Measurements from ENCODE around the gene C16orf90. TPM values are rescaled to one million over a fixed set of nuclear protein-coding genes. Genes with fewer than 3 reads are reported as not detected.
A peak's percentile ranks its signal among the peaks of the same experiment; 100 is the strongest.
"Not testable (repeated sequence)": the region's sequence is repeated elsewhere in the genome, so short reads cannot be mapped to it uniquely, and the experiment has no call there.

The C16orf90 gene
- total and polyA plus RNA-seq, 2 donors (not counting 1 experiment from before 2014, with no cell fraction given) = not detected

DNA sequence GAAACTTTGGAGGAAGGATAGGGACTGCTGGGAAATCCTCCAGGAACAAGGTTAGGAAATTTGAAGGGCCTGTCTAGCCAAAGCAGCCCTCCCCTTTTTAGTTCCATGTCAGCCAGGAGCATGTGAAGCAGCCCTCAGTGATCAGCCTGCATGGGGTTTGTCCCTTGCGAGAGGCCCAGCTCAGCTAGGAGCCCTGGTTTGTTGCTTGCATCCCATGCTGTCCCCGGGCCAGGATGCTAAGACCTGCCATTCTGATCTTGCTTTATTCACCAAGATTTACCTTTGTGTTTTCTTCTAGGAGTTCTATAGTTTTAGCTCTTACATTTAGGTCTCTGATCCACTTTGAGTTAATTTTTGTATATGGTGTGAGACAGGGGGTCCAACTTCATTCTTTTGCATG, 33.1 kb upstream of the C16orf90 start:
- Mint-ChIP-seq H3K27me3 (no peaks in the 10 kb centered on the region), H3K27ac (no peak overlapping the region), H3K4me3 (no peak overlapping the region), H3K9me3 (ENCODE audit: insufficient read depth) (no peaks in the 10 kb centered on the region), H3K4me1 (peaks cover 11% of the 10 kb centered on the region)
- Histone ChIP-seq H2AFZ (ENCODE audit: insufficient read depth, low read depth, low read length, poor library complexity, severe bottlenecking) (no peak overlapping the region), H3K4me1 (ENCODE audit: control insufficient read depth in 2 of 2, insufficient read depth in 2 of 2, low read length in 2 of 2) (peaks cover 0 to 5% of the 10 kb centered on the region in 2 donors), H3K4me3 (ENCODE audit: control extremely low read depth in 1 of 5, extremely low read depth in 1 of 5, insufficient read depth in 1 of 5, low read depth in 2 of 5, low read length in 4 of 5) (no peak overlapping the region), H3K79me2 (ENCODE audit: control insufficient read depth, insufficient read depth, low read length) (no peaks in the 10 kb centered on the region), H3K27ac (ENCODE audit: low read length in 2 of 2) (no peak overlapping the region), H3K9ac (ENCODE audit: low read length) (no peak overlapping the region), H3K27me3 (replicated peaks in 1 of 4; ENCODE audit: control extremely low read depth in 1 of 4, control insufficient read depth in 3 of 4, insufficient read depth in 4 of 4, low read length in 3 of 4) (no peaks in the 10 kb centered on the region), H3K9me3 (ENCODE audit: control extremely low read depth in 1 of 3, control insufficient read depth in 2 of 3, insufficient read depth in 1 of 3, low read length in 2 of 3) (no peaks in the 10 kb centered on the region), H3K36me3 (replicated peaks in 1 of 2; ENCODE audit: control extremely low read depth in 1 of 2, control insufficient read depth in 1 of 2, extremely low read depth in 1 of 2, insufficient read depth in 2 of 2, low read length in 1 of 2) (peaks cover 0 to 21% of the 10 kb centered on the region in 2 experiments), H4K20me1 (ENCODE audit: control insufficient read depth, insufficient read depth, low read length, poor library complexity, severe bottlenecking) (no peaks in the 10 kb centered on the region), H3K4me2 (replicated peaks; ENCODE audit: low read depth, low read length, poor library complexity, severe bottlenecking) (no peak overlapping the region)
- ChIA-PET CTCF (interaction anchor here (0.6 to 0.9 kb wide), 2 partner anchors 46 to 122 kb away, joined by 3 read pairs; no protein-coding TSS in a partner anchor), POLR2A (no interaction called here)
- intact Hi-C loops (cut with micrococcal nuclease) = loop anchor here (10.0 kb wide), 2 partner anchors 346 to 1426 kb away; partner anchors contain the start of gene SEC14L5
- TF ChIP-seq EZH2 (IDR thresholded peaks at IDR 0.05; ENCODE audit: borderline replicate concordance, insufficient read depth, low read depth, low read length, poor library complexity, severe bottlenecking) (no peak), CTCF (IDR thresholded peaks at IDR 0.05) (no peak)
- 100% methylated on average over 1 of the region's 2 CpGs for WGBS (ENCODE audit: insufficient coverage)
- no peak for DNase-seq
- ATAC-seq (ENCODE audit: low read depth) = no peak

GRCh38 chr16:3527216-3527829, 32.0 kb upstream of the C16orf90 start:
- H3K27ac Mint-ChIP-seq; H3K27ac ChIP-seq (ENCODE audit: low read length in 2 of 2); H3K27me3 ChIP-seq (replicated peaks in 1 of 4; ENCODE audit: control extremely low read depth in 1 of 4, control insufficient read depth in 3 of 4, insufficient read depth in 4 of 4, low read length in 3 of 4); H3K4me1 ChIP-seq (ENCODE audit: control insufficient read depth in 2 of 2, insufficient read depth in 2 of 2, low read length in 2 of 2); H3K9ac ChIP-seq (ENCODE audit: low read length); H3K9me3 Mint-ChIP-seq (ENCODE audit: insufficient read depth); H4K20me1 ChIP-seq (ENCODE audit: control insufficient read depth, insufficient read depth, low read length, poor library complexity, severe bottlenecking); H3K27me3 Mint-ChIP-seq; H3K4me2 ChIP-seq (replicated peaks; ENCODE audit: low read depth, low read length, poor library complexity, severe bottlenecking); H3K4me3 ChIP-seq (ENCODE audit: control extremely low read depth in 1 of 5, extremely low read depth in 1 of 5, insufficient read depth in 1 of 5, low read depth in 2 of 5, low read length in 4 of 5); ATAC-seq (ENCODE audit: low read depth); H3K79me2 ChIP-seq (ENCODE audit: control insufficient read depth, insufficient read depth, low read length); H3K9me3 ChIP-seq (ENCODE audit: control extremely low read depth in 1 of 3, control insufficient read depth in 2 of 3, insufficient read depth in 1 of 3, low read length in 2 of 3): not testable (repeated sequence)
- peak overlapping the region; percentile 46 for H2AFZ ChIP-seq (ENCODE audit: insufficient read depth, low read depth, low read length, poor library complexity, severe bottlenecking)
- H3K4me1 Mint-ChIP-seq = peaks cover 11% of the 10 kb centered on the region
- ChIA-PET CTCF (interaction anchor here (0.6 to 2.4 kb wide), 13 partner anchors 9 to 325 kb away, joined by 3 to 9 read pairs (median 4); partner anchors contain the start of genes DNASE1 and SLX4), POLR2A (interaction anchor here (0.8 kb wide), 1 partner anchor 68 kb away, joined by 3 read pairs; no protein-coding TSS in a partner anchor)
- WGBS (ENCODE audit: insufficient coverage) = 100% methylated on average over 1 of the region's 12 CpGs
- peak overlapping the region; percentile 14 for H3K4me3 Mint-ChIP-seq
- intact Hi-C loops (cut with micrococcal nuclease) = loop anchor here (10.0 kb wide), 2 partner anchors 347 to 1427 kb away; partner anchors contain the start of gene SEC14L5
- H3K36me3 ChIP-seq (replicated peaks in 1 of 2; ENCODE audit: control extremely low read depth in 1 of 2, control insufficient read depth in 1 of 2, extremely low read depth in 1 of 2, insufficient read depth in 2 of 2, low read length in 1 of 2) = peaks cover 0 to 16% of the 10 kb centered on the region in 2 experiments
- DNase-seq = peak; percentile 69
- peak; percentile 71 for TF ChIP-seq CTCF (IDR thresholded peaks at IDR 0.05)

All from B cell (primary cell).